AG08396 (cell line): ENCODE results near the gene TAS2R42.

ENCODE experiments used
- DNase-seq: peaks from one replicate; pipeline ENCODE4 v3.0.0; 2012; ENCODE audit warnings: low spot score, mixed read lengths

The TAS2R42 gene, protein sequence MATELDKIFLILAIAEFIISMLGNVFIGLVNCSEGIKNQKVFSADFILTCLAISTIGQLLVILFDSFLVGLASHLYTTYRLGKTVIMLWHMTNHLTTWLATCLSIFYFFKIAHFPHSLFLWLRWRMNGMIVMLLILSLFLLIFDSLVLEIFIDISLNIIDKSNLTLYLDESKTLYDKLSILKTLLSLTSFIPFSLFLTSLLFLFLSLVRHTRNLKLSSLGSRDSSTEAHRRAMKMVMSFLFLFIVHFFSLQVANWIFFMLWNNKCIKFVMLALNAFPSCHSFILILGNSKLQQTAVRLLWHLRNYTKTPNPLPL

DNA sequence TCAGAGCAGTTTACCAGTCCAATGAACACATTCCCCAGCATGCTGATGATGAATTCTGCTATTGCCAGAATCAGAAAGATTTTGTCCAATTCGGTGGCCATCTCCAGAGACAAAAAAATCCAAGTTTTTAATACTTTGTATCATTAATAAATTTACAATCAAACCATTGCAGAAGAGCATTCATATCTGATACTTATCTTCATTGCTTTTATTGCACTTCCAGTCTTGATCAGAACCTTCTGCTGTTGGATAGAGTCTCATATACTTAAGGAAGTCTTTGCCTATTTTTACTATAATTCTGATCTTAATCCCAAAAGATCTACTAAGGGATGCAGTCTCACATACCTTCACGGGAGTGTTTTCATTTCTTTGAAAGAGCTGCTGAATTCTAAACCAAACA is at the start of gene TAS2R42:
TAS2R42 (minus strand) TSS at position 101 of the 400 bp plus-strand sequence; CDS start at position 101, 0 bp downstream.
- no peak for DNase-seq

DNA sequence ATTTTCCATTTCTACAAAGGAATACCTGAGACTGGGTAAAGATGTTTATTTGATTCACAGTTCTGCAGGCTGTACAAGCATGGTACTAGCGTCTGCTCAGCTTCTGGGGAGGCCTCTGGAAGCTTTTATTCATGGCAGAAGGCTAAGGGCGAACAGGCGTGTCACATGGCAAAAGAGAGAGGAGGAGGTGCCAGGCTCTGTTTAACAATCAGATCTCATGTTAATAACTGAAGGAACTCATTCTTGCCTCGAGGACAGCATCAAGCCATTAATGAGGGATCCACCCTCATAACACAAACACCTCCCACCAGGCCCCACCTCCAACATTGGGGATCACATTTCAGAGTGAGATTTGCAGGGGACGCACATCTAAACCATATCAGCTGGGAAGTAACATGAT is 46.8 kb upstream of the TAS2R42 start:
- no peak for DNase-seq

DNA sequence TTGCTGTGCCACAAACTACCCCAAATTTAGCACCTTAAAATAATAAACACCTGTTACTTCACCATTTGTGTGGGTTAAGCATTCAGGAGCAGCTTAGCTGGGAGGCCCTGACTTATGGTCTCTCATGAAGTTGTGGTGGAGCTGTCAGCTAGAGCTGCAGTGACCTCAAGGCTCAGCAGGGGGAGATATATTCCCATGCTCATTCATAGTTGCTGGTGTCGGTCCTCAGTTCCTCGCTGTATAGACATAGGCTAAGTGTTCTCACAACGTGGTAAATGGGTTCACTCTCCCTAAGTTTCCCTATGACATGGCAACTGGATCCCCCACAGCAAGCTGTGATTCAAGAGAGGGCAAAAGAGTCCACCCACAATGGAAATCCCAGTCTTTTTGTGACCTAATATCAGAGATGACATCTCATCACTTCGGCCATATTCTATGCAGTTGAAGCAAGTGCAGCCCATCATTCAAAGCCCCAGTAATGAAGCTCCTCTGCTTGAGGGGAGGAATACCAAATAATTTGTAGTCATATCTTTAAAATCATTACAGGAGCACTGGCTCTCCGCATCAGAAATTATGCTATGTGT is 41.7 kb upstream of the TAS2R42 start:
- DNase-seq = peak; percentile 42

DNA sequence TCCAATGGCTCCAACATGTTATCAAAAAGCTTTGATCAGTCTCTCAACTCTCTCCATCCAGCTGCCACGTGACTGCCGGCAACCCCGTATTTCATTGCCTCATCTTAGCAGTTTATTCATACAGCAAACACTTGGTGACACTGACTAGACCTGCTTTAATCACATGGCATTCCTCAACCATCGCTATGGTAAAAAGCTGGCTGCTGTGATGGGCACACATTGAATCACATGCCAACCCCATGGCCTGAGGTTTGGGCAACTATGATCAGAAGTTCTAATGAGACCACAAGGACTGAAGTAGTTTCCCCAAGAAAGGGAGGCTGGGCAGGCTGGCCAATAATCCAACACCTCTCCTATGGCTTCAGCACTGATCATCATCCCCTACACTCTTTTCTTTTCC is 40.6 kb upstream of the TAS2R42 start:
- DNase-seq = peak; percentile 3

DNA sequence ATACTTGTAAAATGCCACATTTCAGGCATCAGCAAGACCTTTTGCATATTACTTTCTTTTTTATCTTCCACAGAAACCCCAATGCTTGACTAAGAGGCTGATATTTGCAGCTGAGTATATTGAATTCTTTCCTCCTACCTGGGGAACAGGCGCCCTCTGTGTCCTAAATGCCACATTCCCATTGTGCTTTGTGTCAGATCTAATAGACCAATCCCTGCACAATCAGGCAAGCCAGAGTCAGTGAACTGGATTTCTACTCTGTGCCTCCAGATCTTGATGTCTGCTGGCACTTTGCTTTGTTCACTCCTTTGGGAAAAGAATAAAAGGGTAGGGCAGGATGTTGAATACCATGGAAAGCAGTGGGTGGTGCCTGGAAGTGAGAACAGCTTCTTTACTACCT is 22.4 kb upstream of the TAS2R42 start:
- DNase-seq = no peak

DNA sequence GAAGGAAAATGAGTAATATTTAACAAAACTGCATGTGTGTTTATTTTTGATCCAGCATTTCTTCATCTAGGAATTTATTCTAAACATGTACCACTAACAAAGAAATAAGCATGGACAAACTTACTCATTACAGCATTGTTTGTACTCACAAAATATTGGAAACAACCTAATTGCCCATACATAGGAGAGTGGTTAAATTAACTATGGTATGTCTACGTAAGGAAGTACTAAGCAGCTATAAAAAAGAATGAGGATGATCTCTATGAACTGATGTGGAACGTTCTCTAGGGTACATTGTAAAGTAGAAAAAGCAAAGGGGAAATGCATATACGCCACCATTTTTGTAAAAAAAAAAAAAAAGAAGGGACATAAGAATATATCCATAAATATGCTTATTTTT is 17.4 kb upstream of the TAS2R42 start:
- DNase-seq = no peak

DNA sequence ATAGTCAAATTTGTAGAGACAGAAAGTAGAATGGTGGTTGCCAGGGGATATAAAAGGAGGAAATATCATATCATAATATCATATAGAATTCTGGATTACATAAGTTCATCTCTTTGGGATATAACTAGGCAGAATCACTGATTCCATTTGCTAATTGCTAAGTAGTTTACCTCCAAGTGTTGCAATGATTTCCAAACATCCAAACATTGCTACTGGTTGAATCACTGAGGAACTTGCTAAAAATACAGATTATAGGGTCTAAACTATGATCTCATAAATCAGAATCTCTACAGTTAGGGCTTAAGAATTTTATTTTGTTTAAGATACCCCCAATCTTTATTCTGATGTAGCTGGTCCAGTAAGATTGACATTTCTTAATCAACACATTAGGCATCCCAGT is 16.1 kb upstream of the TAS2R42 start:
- no peak for DNase-seq

DNA sequence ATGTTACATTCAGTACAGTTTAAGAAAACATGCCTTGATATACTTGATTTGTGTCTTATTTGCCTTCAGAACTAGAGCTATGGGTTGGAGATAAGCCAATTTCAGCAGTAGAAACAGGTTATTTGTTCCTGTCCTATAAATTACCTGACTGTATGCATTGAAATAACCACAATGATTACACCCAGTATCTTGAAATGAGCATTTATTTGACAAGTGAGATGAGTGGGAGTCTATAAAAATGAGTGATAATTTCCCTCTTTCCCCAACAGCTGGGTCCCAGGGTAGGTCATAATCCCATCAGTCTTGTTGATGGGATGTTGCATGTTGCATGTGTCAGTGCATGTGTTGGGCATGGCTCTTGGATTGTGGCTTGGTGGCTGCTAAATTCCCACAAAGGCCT is 3.7 kb downstream of the TAS2R42 start:
- no peak for DNase-seq

DNA sequence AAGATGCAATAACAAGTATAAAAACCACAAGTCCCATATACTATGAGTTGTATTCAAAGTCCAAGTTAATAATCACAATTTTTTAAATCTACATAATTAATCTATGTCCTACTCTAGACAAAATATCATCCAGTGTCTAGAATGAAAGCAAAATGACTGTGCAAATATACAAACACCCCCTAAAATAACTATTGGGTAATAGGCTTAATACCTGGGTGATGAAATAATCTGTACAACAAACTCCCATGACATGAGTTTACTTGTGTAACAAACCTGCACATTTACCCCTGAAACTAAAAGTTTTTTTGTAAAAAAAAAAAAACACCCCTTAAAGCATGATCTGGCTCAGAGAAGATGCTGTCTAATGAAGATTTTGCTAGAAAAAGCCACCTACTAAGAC is 4.2 kb downstream of the TAS2R42 start:
- DNase-seq = no peak

DNA sequence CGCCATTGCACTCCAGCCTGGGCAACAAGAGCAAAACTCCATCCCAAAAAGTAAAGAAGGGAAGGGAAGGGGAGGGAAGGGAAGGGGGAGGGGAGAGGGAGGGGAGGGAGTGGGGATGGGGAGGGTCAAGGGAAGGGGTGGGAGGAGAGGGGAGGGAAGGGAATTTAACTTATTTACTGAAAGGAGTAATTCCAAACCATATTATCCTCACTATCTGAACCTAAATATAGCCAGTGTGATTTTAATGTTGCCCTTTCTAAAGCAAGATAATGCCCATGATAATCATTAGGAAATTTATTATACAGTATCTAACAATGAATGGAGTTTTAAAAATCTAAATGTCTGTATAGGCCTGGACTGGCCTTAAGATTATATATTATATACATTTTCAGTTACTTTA is 8.5 kb downstream of the TAS2R42 start:
- no peak for DNase-seq

DNA sequence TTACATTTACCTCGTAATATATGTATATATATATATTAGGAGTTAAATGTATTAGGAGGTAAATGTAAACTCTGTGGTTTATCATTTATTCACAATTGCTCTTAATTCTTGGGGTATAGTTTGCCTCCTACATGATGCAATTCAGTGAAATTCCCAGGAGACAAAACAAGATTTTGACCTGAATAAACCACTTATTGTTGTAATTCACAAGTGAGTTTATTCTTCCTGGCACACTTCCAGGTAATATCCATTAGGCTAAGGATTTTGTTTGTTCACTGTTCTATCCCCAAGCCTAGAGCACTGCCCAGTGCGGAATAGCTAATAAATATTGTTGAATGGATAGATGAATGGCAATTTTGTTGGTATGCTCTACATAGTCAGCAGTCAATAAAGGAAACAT is 12.7 kb downstream of the TAS2R42 start:
- no peak for DNase-seq

DNA sequence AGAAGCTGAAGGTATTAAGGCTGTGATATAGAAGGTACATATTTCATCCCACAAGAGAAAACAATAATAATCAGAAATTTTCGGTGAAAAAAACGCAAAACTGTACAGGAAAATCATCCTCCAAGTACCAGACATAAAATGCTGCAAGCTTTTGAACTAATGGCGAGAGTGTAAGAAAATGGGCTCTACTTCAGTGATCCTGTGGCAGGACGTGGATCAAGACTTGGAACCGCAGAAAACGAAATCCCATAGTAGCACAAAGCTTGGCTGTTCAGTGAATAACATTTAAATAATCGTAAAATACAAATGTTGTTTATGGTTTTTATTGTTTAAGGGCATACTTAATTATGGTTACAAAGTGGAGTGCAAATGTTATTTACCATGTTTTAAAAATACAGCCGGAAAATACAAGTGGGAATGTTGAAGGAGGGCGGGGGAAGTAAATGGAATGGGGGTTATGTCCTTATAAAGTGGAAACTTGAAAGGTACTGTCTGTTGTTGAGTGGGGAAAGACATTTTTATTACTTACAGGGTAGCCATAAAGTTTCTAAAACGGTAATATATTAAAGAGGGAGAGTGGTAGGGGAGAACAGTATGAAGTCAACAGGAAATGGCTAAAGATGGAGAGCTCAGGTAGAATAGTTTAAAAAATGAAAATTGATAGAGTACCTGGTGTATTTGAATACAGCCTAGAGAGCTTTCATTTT is 14.6 kb downstream of the TAS2R42 start:
- DNase-seq = peak; percentile 12

DNA sequence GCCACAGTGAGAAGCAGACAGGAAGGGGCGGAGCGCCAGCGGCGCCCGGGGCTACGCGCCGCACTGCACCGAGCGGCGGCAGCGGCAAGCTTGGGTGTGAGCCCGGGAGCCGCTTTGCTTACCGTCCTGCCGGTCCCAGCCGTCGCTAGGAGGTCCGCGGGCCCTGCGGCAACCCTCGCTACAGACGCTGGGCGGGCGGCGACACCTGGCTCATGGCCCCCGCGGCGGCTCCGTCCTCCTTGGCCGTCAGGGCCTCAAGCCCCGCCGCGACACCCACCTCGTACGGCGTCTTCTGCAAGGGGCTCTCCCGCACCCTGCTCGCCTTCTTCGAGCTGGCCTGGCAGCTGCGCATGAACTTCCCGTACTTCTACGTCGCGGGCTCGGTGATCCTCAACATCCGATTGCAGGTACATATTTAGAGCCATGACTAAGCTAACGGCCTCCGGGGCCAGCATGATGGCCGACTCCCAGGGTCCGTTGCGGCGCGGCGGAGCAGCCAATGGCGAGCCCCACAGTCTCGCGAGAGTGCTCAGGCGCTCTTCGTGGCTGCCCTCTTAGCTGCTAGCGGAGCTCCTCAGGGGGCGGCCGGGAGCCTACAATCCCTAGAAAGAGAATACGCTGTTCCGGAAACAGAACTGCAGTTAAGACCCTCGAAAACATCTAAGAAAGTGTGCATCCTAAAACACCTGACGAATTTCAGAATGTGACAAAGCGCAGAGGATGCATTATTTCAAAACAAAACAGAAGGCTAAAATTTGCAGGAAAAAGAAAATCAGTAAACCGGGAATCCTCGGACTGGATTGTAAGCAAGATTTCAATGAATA is 15.4 kb downstream of the TAS2R42 start, which contains the start of gene SMIM10L1:
SMIM10L1 (plus strand) TSS at position 50 of the 824 bp plus-strand sequence; CDS start at position 213, 163 bp downstream.
- peak; percentile 94 for DNase-seq

DNA sequence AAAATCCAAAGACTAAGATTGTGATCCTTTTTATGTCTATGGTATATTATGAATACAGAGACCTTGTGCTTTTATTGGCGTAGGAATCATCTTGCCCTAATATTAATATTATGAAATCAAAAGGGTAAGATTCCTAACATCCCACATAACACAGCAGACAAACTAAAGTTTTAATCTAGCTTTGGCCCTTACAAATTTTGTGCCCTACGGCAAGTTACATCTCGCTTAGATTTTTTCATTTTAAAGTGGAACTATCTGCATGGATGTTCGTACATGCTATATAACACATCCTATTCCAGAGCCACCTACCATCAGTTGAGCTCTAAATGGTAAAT is 16.0 kb downstream of the TAS2R42 start:
- DNase-seq = no peak

DNA sequence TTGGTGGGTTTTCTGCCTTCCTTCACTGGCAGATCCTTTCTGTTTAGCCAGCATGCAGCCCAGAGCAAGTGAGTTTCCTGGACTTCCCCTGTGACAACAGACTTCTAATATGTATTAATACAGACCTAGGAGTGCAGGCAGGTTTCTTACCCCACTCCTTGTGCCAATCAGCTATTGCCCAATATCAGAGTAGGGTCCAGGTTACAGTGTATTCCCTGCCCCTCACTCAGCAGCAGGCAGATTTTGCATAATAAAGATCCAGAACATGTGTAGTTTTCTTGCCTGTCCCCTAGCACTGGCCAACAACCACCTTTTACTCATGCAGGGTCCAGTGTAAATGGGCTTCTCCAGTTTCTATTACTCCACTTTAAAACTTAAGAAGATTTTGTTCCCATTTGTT is 20.4 kb downstream of the TAS2R42 start:
- no peak for DNase-seq

DNA sequence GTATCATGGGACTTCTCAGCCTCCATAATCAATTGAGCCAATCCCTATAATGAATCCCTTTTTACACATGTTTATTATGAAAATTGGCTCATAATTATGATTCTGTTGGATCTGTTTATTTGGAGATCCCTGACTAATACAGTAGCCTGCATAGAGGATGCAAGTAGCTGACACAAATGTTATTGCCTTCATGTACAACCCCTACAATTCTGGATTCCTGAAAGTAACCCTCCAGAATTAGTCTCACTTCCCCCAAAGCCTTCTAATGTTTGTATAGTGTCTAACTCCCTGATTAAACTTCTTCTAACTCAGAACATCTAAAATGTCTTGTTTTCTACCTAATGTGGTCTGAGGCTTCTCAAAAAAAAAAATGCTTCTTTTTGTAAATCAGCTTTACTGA is 22.4 kb downstream of the TAS2R42 start:
- DNase-seq = no peak

DNA sequence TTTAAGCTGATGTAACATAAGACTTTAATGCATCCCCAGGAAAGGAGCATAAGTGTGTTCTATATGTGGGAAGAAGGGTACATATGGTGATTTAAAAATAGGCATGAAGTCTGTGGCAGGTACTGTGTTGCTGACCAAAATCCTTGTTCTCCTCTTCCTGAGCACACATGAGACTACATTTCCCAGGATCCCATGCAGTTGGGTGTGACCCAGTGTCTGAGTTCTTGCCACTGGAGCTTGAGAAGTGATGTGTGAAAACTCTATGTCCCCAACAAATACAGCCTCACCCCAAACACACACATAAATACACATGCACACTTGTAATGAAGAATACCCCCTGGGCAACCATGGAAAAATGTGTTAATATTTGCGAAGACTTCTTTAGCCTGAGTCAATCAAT is 24.2 kb downstream of the TAS2R42 start:
- DNase-seq = no peak

DNA sequence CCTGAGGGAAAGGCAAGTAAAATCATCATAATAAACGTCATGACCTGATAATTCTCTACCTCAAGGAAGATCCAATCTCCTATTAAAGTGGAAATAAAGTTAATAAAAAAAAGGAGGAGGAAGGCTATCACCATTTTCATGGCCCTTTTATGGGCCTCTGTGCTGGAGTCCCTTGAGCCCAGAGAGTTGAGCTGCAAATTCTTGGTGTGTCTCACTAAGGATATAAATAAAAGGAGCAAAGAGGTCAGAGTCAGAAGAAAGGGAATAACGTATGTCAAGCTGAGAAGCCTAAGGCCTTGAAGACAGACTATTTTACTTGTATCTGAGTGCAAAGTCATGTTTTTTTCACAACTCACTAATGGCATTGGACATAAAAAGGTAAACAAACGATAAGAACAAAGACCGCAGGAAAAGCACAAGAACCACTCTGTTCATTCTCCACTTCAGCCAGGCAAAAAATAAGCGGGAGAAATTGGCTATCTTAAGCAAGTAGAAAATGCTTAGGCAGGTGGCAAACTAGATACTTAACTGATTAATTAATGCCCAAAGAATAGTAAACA is 27.8 kb downstream of the TAS2R42 start:
- DNase-seq = no peak

DNA sequence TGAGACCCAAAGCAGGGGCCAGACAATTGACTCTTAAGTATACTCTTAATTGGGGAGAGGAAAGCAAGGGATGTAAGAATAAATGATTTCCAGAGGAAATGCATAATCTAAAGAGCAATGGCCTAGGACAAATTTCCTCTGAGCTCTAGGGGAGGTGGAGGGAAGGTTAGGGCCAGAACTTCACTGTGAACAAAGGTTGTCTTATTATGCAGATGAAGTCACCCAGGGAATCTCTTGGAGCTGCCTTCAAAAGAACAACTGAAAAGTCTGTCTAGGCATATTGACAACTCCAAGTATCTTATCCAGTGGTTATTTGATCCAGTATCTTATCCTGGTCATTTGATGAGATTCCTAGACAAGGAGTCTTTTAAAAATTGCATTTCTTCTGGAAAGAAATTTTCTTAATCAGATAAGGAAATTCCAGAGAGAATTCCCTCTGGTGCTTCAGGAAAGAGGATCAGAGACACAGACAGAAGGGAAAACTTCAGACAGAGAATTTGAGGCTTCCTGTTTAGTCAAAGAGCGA is 32.3 kb downstream of the TAS2R42 start:
- no peak for DNase-seq

DNA sequence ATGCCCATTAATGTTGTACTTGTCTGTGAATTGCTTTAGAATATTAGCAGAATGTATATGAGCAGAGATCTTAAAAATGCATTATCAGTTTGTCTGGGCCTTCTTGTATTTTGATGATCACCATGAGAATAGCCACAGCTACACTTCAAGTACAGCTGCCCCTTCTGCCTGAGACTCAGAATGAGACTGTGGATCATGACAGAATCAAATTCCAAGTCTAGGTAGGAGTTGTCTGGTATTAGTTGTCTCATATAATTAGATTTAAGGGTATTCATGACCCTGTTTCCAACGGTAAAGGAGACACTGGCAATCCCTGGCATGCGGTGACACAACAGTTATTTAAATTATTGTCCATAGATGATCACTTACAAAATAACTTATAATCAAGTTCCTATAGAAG is 34.0 kb downstream of the TAS2R42 start:
- no peak for DNase-seq

DNA sequence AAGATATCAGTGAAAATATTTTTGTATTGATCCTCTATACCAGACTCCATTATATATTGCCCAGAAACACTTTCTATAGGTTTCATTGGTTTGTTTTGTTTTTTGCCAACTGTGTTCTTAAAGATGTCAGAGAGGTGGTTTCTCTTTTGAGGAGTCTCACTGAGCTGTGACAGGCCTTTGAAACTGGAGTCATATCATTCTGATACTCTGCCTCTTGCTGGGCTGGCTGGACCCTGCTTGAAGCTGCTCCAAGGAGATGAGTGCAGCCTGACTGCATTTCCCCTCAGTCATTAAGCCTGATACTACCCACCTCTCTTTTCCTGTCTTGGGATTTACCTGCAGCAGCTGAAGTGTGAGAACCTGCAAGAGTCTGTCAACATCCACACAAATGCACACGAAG is 35.9 kb downstream of the TAS2R42 start:
- DNase-seq = no peak

DNA sequence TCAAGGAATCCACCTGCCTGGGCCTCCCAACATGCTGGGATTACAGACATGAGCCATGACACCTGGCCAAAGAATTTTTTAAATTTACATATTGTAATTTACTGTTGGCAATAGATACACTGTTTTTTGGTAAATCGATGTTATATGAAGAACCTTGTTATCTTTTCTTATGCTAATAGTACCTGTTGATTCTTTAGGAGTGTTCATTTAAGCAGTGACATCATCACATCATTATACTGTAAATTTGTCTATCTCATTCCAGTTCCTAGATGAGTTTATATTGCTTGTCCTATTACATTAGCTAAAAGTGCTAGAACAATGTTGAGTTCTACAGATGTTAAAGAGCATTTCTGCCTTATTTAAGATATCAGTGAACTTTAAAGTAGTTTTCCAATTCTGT is 39.3 kb downstream of the TAS2R42 start:
- no peak for DNase-seq
